Measurements from ENCODE around the gene GRHL1.

Gene GRHL1

DNA sequence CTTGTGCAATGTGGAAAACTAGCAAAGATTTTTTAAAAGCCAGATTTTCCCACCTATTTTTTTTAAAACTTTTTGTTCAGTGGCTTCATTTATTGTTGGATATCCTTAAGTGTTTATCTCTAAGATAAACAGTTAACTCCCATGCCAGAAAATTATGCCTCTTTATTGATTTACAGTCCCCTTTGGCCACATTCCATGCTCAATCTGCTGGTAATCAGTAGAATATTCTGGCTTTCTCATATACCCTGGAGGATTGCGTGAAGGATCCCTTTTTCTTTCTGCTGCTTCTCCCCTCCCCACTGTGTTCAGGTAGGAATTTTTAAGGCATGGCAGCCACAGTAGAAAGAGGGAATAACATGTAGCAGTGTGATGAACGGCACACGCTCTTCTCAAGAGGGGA lies 2.6 kb downstream of the GRHL1 start:
- H3K27ac ChIP-seq, result no peak overlapping the region
- no peak for TF ChIP-seq ZFX (IDR thresholded peaks at IDR 0.05; ENCODE audit: borderline replicate concordance)
- TF ChIP-seq CTCF (IDR thresholded peaks at IDR 0.05), result no peak

GRCh38 chr2:9958057-9958456 lies 6.6 kb downstream of the GRHL1 start:
- TF ChIP-seq ZFX (IDR thresholded peaks at IDR 0.05; ENCODE audit: borderline replicate concordance) (no peak), CTCF (IDR thresholded peaks at IDR 0.05) (no peak)
- no peak overlapping the region for H3K27ac ChIP-seq

DNA sequence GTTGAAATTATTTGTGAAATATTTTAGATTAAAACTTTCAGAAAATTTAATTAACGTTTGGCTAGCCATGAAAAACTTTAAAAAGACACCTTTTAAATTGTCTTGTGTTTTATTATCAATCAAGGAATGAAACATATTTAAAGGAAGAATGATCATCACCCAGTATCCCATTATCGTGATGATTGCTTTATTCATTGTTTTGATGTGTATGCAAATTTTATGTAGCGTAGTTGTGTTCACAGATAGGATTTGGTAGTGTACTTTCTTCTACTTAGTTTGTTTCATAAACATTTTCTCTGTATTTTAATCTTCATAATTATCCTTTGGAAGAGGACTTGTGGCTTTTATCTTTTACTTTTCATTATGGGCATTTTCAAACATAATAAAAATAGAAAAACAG lies 7.8 kb downstream of the GRHL1 start:
- no peak for TF ChIP-seq CTCF (IDR thresholded peaks at IDR 0.05)
- no peak for TF ChIP-seq ZFX (IDR thresholded peaks at IDR 0.05; ENCODE audit: borderline replicate concordance)
- no peak overlapping the region for H3K27ac ChIP-seq

DNA sequence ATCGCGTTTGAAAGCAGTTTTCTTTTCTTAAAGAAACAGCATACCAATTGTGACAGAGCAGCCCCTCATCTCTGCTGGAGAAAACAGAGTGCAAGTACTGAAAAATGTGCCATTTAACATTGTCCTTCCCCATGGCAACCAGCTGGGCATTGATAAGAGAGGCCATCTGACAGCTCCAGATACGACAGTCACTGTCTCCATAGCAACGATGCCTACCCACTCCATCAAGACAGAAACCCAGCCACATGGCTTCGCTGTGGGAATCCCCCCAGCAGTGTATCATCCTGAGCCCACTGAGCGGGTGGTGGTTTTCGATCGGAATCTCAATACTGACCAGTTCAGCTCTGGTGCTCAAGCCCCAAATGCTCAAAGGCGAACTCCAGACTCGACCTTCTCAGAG lies 9.5 kb downstream of the GRHL1 start:
- TF ChIP-seq ZFX (IDR thresholded peaks at IDR 0.05; ENCODE audit: borderline replicate concordance) (no peak), CTCF (IDR thresholded peaks at IDR 0.05) (no peak)
- H3K27ac ChIP-seq, result no peak overlapping the region

- H3K27ac ChIP-seq, result no peak overlapping the region
- TF ChIP-seq ZFX (IDR thresholded peaks at IDR 0.05; ENCODE audit: borderline replicate concordance) (no peak), CTCF (IDR thresholded peaks at IDR 0.05) (no peak)
Measured at GRCh38 chr2:9964334-9964980, 13.0 kb downstream of the GRHL1 start.

GRCh38 chr2:9965119-9965822 lies 13.8 kb downstream of the GRHL1 start:
- TF ChIP-seq ZFX (IDR thresholded peaks at IDR 0.05; ENCODE audit: borderline replicate concordance) (no peak), CTCF (IDR thresholded peaks at IDR 0.05) (no peak)
- H3K27ac ChIP-seq, result no peak overlapping the region

- no peak overlapping the region for H3K27ac ChIP-seq
- TF ChIP-seq ZFX (IDR thresholded peaks at IDR 0.05; ENCODE audit: borderline replicate concordance) (no peak), CTCF (IDR thresholded peaks at IDR 0.05) (no peak)
Measured at GRCh38 chr2:9966491-9967022, 15.1 kb downstream of the GRHL1 start.
